AG09309 (cell line): ENCODE results near the gene PRKCZ.
"Not testable (repeated sequence)": the region's sequence is repeated elsewhere in the genome, so short reads cannot be mapped to it uniquely, and the experiment has no call there.

ENCODE experiments used
- DNase-seq: peaks from one replicate; pipeline ENCODE4 v3.0.0-alpha.2; 2010; ENCODE audit warnings: low read depth
- H3K4me3 ChIP-seq: 2 replicates; pipeline ENCODE4 v1.5.1; 2011; ENCODE audit warnings: mild to moderate bottlenecking, low read depth, low read length, moderate library complexity; ENCODE audit not compliant: control insufficient read depth
- CTCF ChIP-seq: IDR thresholded peaks from 2 replicates; pipeline ENCODE4 v1.5.1; 2011; ENCODE audit warnings: mild to moderate bottlenecking, low read depth, low read length, inconsistent platforms; ENCODE audit not compliant: insufficient read depth, control insufficient read depth; ENCODE audit errors: missing control alignments

PRKCZ gene

GRCh38 chr1:2143814-2144500 is 93.7 kb downstream of the PRKCZ start:
- H3K4me3 ChIP-seq, result no peak overlapping the region
- TF ChIP-seq CTCF, result no peak
- DNase-seq, result no peak

GRCh38 chr1:2144501-2145090 is 94.4 kb downstream of the PRKCZ start:
- no peak for DNase-seq
- H3K4me3 ChIP-seq, result no peak overlapping the region
- TF ChIP-seq CTCF, result no peak

GRCh38 chr1:2145946-2146835 is 96.0 kb downstream of the PRKCZ start:
- DNase-seq, result no peak
- TF ChIP-seq CTCF, result no peak
- H3K4me3 ChIP-seq, result no peak overlapping the region

- H3K4me3 ChIP-seq, result no peak overlapping the region
- DNase-seq, result no peak
- no peak for TF ChIP-seq CTCF
Observed at GRCh38 chr1:2146836-2147517, 96.8 kb downstream of the PRKCZ start.

GRCh38 chr1:2147869-2148268 is 97.7 kb downstream of the PRKCZ start:
- DNase-seq, H3K4me3 ChIP-seq: not testable (repeated sequence)

- DNase-seq, result no peak
- no peak overlapping the region for H3K4me3 ChIP-seq
- no peak for TF ChIP-seq CTCF
Observed at GRCh38 chr1:2148691-2149090, 98.5 kb downstream of the PRKCZ start.
